ENCODE results near the gene FBXO17.
"Not testable (repeated sequence)": the region's sequence is repeated elsewhere in the genome, so short reads cannot be mapped to it uniquely, and the experiment has no call there.

The FBXO17 gene

GRCh38 chr19:38945562-38946228 is 29.8 kb downstream of the FBXO17 start:
- in situ Hi-C loops (cut with HindIII; ENCODE audit: low sequenced_read_pairs): no loop called here

DNA sequence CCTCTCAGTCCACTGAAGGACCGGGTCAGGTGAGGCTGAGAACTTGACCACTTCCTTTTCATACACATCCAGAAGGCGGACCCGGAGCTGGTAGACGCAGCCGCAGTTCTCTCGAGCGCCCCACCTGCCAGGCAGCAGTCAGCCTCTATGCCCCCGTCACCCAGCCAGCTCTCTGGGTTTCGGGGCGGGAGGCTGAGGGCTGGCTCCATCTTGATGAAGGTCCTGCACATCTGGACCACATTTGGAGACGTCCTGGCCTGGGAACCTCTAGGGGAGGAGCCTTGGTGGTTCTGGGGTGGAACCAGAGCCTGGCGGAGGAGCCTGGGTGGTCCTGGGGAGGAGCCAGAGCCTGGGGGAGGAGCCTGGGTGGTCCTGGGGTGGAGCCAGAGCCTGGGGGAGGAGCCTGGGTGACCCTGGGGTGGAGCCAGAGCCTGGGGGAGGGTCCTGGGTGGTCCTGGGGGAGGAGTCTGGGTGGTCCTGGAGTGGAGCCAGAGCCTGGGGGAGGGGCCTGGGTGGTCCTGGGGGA is 30.5 kb downstream of the FBXO17 start:
- in situ Hi-C loops (cut with HindIII; ENCODE audit: low sequenced_read_pairs): no loop called here

- in situ Hi-C loops (cut with HindIII; ENCODE audit: low sequenced_read_pairs): no loop called here
These were observed 32.9 kb downstream of the FBXO17 start for GRCh38 chr19:38942471-38943181.

GRCh38 chr19:38941979-38942378 is 33.6 kb downstream of the FBXO17 start:
- in situ Hi-C loops (cut with HindIII; ENCODE audit: low sequenced_read_pairs): no loop called here

DNA sequence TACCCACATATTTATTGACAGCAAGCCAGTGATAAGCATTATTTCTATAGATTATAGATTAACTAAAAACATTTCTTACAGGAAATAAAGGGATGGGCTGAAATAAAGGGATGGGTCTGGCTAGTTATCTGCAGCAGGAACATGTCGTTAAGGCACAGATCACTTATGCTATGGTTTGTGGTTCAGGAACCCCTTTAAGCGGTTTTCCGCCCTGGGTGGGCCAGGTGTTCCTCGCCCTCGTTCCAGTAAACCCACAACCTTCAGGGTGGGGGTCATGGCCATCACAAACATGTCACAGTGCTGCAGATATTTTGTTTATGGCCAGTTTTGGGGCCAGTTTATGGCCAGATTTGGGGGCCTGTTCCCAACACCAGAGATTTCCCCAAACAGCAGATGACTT is 34.1 kb downstream of the FBXO17 start:
- in situ Hi-C loops (cut with HindIII; ENCODE audit: low sequenced_read_pairs): not testable (repeated sequence)

DNA sequence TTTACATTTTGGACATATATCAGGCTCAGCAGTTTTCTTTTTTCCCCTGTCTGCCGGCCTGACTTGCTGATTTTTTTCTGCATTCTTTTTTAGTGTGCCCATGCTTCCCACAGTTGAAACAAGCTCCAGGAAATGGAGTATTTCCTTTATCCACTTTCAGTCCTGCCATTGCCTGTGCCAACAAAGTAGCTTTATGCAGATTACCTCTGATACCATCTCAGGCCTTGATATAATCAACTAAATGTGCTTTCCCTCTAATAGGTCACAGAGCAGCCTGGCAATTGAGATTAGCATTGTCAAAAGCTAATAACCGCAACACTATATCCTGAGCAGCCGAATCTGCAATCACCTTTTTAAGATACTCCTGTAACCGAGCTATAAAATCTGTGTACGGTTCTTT is 35.6 kb downstream of the FBXO17 start:
- in situ Hi-C loops (cut with HindIII; ENCODE audit: low sequenced_read_pairs): no loop called here

DNA sequence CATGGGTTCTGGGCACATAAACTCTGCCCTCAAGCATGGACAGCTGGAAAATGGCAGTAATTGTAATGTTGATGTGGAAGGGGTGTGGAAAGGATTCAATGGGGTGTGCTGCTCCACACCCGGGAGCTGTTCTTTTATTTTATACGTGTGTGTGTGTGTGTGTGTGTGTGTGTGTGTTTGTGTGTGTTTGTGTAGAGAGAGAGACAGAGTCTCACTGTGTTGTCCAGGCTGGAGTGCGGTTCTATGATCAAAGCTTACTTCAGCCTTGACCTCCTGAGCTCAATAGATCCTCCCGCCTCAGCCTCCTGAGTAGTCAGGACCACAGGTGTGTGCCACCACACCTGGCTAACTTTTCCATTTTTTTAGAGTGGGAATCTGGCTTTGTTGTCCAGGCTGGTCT is 42.0 kb downstream of the FBXO17 start:
- in situ Hi-C loops (cut with HindIII; ENCODE audit: low sequenced_read_pairs): no loop called here

DNA sequence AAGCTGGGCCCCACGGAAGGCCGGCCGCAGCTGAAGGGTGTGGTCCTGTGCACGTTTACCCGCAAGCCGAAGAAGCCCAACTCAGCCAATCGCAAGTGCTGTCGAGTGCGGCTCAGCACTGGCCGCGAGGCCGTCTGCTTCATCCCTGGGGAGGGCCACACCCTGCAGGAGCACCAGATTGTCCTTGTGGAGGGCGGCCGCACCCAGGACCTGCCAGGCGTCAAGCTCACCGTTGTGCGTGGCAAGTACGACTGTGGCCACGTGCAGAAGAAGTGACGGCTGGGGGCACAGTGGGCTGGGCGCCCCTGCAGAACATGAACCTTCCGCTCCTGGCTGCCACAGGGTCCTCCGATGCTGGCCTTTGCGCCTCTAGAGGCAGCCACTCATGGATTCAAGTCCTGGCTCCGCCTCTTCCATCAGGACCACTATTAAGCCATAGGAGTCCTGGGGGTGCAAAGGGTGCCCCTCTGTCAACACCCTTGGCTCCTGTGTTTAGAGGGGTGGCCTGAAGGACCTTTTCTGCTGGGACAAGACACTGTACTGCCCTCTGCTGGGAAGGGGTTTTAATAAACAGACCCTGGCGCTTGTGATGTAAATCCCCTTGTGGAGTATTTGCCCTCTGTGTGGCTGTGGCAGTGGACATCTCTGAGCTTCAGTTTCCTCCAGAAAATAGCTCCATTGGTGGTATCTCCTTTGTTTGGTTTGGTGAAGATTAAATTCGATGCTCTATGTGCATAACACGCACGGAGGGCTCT is 42.9 kb downstream of the FBXO17 start:
- in situ Hi-C loops (cut with HindIII; ENCODE audit: low sequenced_read_pairs): no loop called here

DNA sequence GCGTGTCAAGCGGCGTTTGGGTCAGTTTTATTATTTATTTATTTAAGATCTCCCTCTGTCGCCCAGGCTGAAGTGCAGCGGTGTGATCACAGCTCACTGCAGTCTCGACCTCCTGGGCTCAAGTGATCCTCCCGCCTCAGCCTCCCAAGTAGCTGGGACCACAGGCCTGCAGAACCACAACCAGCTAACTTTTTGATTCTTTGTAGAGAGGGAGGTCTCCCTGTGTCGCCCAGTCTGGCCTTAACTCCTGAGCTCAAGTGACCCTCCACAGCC is 44.1 kb downstream of the FBXO17 start:
- in situ Hi-C loops (cut with HindIII; ENCODE audit: low sequenced_read_pairs): no loop called here

DNA sequence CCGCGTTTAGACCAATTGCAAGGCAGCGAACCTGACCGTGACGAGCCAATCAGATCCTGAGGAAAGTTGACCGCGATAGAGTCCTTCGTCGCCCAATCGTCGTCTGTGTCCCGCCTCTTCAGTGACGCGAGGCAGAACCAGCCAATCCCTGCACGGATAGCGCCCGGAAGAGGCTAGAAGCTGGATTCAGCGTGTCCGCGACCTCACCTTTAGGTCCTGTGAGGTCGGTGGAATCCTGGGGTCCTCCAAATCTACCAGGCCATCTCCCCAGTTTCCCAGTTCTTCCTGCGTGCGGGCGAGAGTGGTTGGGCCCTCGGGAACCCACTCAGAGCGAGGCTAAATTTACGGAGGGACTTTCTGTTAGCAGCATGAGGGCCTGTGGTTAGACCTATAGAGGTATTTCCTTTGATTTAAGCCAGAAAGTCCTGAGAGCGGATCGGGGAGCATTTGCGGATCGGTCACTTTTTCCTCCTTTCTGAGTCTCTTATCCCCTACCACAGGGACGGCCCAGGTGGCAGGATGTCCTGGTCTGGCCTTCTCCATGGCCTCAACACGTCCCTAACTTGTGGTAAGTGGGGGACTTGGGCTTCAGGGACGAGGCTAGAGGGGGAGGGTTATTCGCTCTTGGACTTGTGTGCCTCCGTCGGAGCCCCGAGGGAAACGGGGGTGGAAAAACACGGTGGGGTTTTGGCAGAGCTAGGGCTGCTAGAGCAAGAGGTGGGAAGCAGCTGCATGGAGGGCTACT is 44.6 kb downstream of the FBXO17 start, which contains the start of gene MRPS12:
TSS of gene MRPS12 (plus strand) at position 169 of the 745 bp plus-strand sequence. CDS start at position 520, 351 bp downstream.
- in situ Hi-C loops (cut with HindIII; ENCODE audit: low sequenced_read_pairs): no loop called here

DNA sequence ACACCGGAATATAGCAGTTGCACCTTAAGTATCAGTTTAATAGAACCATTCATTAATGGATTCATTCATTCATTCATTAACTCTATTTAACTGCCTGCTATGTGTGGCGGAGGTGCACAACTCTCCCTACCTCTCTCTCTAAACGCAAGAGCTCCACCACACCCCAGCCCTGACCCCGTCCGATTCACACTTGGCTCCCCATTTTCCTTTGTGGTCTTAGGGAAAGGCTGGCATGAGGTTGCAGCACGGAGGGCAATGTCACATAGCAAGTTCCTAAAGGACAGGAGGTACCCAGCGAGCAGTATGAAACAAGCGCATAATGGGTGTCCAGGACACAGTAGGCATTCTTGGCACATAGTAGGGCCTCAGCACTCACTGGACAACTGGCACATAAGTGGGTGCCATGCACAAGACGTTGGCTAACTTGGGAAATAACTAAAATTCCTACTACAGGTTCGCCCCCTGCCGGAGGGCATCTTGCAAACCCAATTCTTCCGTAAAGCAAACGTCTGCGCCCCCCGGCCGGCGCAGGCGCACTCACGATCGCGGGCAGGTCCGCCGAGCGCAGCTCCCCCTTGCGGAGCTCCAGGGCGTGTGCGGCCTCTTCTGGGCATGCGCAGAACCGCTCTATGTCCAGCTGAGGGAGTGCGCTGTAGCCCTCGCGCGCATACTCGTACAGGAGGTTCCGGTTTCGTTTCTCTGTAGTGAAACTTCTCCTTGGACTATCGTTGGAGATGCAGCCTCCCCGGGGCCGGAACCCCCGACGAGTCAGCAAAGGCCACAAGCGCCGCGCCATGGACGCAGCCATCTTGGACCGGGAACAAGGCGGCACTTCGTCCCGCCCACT is 45.4 kb downstream of the FBXO17 start, which contains the start of gene SARS2:
TSS of gene SARS2 (minus strand) at position 835 of the 847 bp plus-strand sequence. CDS start at position 808, 27 bp downstream.
- in situ Hi-C loops (cut with HindIII; ENCODE audit: low sequenced_read_pairs): no loop called here

DNA sequence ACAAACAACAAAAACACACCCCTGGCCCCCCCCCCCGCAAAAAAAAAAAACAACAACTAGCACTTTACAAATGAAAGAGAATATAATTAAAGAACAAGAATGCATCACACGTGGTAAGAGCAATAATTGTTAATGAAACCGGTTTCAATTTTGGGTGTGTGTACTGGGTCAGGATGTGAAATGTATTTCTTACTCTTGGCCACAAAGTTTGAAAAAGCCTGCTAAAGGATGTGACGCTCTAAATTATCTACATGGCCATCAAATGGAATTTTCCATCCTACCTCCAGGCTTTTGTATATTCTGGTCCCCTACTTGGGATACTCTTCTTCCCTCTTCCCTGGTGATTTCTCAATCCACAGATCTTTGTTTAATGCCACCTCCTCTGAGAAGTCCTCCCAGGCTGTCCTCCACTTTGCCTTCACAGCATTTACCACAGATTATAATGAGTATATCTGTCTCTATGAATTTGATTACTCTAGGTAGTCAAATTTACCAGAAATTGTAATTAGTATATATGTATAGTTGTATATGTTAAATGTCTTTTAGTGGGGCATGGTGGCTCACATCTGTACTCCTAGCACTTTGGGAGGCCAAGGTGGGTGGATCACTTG is 47.0 kb downstream of the FBXO17 start:
- in situ Hi-C loops (cut with HindIII; ENCODE audit: low sequenced_read_pairs): no loop called here

- in situ Hi-C loops (cut with HindIII; ENCODE audit: low sequenced_read_pairs): loop anchor here (25.0 kb wide), 1 partner anchor 162 kb away; the partner anchor contains the start of gene LGALS7
These were observed 51.2 kb downstream of the FBXO17 start for GRCh38 chr19:38924388-38924787.

GRCh38 chr19:38922482-38922881 is 53.1 kb downstream of the FBXO17 start:
- in situ Hi-C loops (cut with HindIII; ENCODE audit: low sequenced_read_pairs): loop anchor here (25.0 kb wide), 1 partner anchor 160 kb away; the partner anchor contains the start of gene LGALS7

- in situ Hi-C loops (cut with HindIII; ENCODE audit: low sequenced_read_pairs): loop anchor here (25.0 kb wide), 1 partner anchor 159 kb away; the partner anchor contains the start of gene LGALS7
These were observed 53.9 kb downstream of the FBXO17 start for GRCh38 chr19:38921420-38922274.

DNA sequence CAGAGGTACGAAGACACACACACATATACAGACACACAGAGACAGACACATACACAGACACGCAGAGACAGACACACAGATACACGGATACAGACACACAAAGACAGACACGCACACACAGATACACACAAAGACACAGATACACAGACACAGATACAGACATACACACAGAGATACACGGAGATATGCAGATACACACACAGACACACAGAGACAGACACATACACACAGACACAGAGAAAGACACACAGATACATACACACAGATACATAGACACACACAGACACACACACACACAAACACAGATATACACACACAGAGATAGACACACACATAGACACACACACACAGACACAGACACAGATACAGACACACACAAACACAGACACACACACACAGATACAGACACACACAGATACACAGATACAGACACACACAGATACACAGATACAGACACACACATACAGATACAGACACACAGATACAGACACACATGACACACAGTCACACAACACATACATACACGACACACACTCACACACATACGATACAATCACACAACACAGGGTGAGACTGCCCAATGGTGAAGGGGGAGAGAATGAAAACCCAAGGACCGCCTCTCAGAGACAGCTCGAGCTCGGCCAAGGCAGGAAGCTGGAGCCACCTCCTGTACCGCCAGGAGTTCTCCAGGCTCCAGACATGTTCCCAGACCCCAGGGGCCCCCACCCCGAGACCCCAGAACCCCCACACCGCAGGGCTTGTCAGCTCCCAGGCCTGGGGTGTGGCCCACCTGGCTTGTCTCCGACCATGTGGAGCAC is 54.7 kb downstream of the FBXO17 start:
- in situ Hi-C loops (cut with HindIII; ENCODE audit: low sequenced_read_pairs): loop anchor here (25.0 kb wide), 1 partner anchor 159 kb away; the partner anchor contains the start of gene LGALS7

DNA sequence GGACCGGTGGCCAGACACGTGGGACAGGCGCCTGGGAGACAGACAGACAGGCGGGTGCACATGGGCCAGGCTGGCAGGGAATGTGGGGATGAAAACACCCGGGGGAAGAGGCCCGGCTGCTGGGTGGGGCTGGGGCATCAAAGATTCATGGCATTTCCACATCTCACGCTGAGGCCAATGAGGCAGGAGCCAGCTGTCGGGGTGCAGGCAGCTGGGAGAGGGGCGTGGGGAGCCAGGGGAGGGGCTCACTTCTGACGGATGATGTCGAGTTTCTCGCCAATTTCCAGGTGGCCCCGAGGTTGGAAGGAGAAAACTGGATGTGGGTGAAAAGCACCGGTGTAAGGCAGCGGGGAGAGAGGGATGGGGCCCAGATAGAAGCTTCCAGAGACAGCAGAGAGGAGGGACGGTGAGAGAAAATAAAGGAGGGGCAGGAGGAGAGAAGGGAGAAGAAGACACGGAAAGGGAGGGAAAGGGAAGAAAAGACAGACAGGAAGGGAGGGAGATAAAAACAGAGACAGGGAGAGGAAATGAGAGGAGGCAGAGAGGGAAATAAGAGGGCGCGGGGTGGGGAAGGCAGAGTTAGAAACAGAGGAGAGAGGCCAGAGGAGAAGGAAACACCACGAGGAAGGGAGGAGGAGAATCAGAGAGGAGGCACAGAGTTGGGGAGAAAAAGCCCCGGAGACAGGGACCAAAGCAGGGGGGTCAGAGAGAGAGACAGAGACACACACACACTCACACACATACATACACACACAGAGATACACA is 55.5 kb downstream of the FBXO17 start:
- in situ Hi-C loops (cut with HindIII; ENCODE audit: low sequenced_read_pairs): loop anchor here (25.0 kb wide), 1 partner anchor 158 kb away; the partner anchor contains the start of gene LGALS7

Data from endothelial cell of hepatic sinusoid (primary cell).